Adrenal gland (tissue), 5 donors: ENCODE results near the gene SWT1.

Source experiments
- POLR2A ChIP-seq, 2 donors: fragments of 450-650 bp; IDR thresholded peaks; one replicate each; pipeline ENCODE4 v1.6.1; 2017; ENCODE audit warnings: antibody characterized with exemption in 2 of 2, mild to moderate bottlenecking in 2 of 2, moderate library complexity in 1 of 2
- TF ChIP-seq, protein P1 (sequence below), 6 experiments: fragments of 450-650 bp in 4 of 6; fragments of 200-600 bp in 2 of 6; sonication (generic) in 1 of 6; IDR thresholded peaks; 1 replicate in 5 of 6; 2 replicates in 1 of 6; pipeline versions ENCODE4 v1.5.1 to v1.8.0; 2016 to 2021; ENCODE audit warnings: antibody characterized with exemption in 6 of 6, mild to moderate bottlenecking in 2 of 6, moderate library complexity in 1 of 6
- donor health status: DM: no; HTN: no; CAD: no.

DNA sequence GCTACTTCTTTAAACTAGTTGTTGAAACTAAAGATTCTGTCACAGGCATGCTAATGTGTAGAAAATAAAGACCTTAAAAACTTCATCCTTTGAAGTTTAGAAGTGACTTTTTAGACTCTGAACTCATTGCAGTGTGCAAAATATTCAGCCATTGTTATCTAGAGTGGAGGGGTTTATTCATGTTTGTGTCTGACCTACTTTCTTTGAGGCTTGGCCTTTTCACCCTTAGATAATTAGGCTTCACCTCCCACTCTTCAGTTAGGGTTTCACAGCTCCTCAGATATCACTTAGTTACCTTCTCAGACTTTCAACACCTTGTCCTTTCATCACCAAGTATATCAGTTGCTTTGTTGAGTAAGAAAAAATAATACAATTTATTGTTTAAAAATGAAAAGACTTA lies 84.2 kb downstream of the SWT1 start:
- TF ChIP-seq, protein P1, sequence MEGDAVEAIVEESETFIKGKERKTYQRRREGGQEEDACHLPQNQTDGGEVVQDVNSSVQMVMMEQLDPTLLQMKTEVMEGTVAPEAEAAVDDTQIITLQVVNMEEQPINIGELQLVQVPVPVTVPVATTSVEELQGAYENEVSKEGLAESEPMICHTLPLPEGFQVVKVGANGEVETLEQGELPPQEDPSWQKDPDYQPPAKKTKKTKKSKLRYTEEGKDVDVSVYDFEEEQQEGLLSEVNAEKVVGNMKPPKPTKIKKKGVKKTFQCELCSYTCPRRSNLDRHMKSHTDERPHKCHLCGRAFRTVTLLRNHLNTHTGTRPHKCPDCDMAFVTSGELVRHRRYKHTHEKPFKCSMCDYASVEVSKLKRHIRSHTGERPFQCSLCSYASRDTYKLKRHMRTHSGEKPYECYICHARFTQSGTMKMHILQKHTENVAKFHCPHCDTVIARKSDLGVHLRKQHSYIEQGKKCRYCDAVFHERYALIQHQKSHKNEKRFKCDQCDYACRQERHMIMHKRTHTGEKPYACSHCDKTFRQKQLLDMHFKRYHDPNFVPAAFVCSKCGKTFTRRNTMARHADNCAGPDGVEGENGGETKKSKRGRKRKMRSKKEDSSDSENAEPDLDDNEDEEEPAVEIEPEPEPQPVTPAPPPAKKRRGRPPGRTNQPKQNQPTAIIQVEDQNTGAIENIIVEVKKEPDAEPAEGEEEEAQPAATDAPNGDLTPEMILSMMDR (IDR thresholded peaks at IDR 0.05) = no peak
- no peak for TF ChIP-seq POLR2A (IDR thresholded peaks at IDR 0.05)
